ENCODE measurements around the gene TBX15.

TBX15 gene

DNA sequence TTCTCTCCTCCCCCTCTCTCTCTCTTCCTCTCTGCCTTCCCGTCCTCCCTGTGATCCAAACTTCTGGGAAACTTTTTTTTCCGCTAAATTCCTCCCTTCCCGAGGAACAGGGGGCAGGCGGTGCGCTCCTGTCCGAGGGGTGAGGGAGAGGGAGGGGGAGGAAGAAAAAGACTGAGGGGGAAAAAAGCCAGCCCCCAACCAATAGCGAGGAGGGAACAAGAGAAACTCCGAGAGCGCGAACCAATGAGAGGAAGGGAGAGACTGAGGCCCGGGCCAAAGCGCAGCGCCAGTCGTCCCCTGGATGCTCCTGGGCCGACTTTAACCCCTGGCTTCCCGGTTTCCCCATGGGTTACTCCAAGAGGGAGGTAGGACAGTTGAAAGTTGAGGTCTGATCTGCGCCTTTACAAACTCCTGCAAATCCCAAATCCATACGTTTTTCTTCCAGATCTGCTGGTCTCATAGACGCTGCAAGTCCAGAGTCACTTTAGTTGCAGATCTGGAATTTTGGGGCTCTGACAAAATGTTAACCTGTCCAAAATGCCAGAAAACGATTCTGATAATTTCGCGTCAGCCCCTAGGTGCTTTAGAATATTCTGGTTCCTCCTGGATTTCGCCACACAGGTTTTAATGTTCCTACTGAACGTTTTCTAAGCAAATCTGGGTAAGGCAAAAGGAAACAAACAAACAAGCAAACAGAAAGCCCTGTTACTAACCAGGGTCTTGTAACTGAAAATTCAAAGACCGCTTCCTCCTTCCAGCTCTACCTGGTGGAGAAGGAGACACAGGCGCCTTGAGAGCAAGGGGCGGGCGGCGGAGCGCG lies at the start of gene TBX15:
TSS of gene TBX15 (minus strand) at position 158 of the 820 bp plus-strand sequence. CDS start 548 bp downstream, outside the sequence.
- DNase-seq: no peak

DNA sequence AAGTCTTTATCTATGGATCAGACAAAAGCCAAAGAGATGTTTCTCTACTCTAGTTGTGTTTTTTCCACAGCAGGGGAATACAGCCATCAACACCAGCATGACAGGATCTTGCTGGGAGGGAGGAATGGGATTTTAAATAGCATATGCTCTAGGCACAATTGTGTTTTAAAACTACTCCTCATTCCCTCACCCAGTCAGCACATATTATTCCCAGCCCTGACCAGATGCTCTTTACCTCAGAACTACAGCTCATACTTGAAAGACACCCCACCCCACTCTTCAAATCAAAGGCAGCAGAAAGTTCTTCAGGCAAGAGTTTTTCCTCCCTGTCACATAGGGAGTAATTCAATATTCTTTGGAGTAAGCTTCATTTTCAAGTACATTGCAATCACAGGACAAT lies 46.2 kb upstream of the TBX15 start:
- no peak for DNase-seq

DNA sequence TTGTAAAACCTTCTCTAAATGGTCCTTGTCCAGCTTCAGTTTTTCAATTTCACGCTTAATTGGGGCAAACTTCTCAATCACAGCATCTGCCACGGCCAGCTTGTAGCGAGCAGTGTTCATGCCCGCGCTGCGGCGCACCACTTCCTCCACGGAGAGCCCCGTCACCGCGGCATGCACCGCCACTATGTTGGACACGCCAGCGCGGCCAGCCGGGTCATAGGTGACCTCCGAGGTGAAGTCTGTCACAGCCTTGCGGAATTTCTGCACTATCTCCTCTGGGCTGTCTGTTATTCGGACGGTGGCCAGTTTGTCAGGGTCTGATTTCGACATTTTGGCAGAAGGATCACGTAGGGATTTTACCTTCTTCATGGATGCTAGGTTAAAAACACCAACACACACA lies 44.8 kb upstream of the TBX15 start:
- no peak for DNase-seq

GRCh38 chr1:119027759-119028158 lies 39.6 kb upstream of the TBX15 start:
- no peak for DNase-seq

DNA sequence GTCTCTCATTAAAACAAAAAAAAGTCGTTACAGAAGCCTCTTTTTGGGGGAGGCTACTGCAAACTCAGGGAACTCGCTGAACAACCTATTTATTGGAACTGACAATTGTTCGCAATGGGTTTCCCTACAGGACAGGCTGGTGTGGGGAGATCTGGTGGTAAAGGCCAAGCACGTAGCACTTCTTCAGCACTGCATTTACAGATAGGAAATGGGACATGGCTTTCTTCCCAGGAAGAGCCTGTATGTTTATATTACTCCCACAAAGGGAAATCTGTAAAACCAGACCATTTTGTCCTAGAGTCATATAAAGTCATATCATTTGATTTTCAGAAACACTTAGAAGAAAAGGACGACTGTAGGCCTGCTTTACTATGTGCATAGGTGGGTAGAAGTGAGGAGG lies 38.8 kb upstream of the TBX15 start:
- no peak for DNase-seq

DNA sequence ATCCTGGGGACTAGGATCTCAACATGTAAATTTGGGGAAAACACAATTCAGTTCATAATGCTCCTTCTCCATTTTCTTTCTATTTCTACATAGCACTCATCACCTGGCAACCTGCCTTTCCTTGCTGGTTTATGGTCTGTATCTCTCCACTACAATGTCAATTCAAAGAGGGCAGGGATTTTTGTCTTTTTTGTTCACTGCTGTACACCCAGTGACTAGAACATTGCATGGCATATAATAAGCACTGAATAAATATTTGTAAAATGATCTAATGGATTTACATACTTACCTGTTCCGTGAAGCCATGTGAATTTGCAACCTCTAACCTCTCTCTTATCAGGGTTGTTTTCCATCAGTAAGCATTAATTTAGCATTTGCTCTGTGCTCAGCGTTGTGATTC lies 27.4 kb upstream of the TBX15 start:
- no peak for DNase-seq

GRCh38 chr1:119012383-119012782 lies 24.2 kb upstream of the TBX15 start:
- DNase-seq: no peak

DNA sequence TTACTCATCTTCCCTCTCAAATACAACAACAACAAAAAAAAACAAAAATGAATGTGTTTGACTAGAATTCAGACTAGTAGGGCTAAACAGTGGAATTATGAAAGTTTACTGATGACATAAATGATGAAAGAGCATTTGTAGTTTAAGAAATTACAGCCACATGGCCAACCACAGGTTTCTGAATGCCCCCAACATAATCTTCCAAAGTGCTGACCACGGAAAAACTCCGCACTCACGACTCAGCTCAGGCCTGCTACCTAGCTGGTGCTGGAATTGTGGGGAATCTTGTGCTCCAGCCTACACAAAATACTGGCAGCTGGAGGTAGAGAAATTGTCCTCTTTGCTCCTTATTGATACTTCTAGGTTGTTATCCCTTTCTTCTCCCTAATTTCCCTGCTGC lies 23.6 kb upstream of the TBX15 start:
- no peak for DNase-seq

DNA sequence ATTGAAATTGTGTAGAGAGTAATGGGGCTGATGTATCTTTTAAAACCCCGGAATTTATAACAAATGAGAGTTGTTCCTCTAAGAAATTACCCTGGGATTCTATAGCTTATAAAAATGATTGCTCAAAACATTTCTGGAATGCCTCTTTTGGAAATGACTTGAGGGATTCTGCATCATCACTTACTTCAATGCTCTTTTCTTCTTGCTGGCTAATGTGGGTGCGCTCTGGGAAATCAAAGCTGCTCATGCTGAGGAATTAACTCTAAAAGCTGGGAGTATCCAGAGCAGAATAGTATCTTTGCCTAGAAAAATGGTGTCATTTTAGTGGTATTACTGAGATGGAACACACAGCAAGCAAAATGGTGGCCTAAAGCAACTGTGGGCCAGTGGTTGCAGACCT lies 23.0 kb upstream of the TBX15 start:
- no peak for DNase-seq

- DNase-seq: no peak
These were observed 22.1 kb upstream of the TBX15 start for GRCh38 chr1:119010201-119010600.

DNA sequence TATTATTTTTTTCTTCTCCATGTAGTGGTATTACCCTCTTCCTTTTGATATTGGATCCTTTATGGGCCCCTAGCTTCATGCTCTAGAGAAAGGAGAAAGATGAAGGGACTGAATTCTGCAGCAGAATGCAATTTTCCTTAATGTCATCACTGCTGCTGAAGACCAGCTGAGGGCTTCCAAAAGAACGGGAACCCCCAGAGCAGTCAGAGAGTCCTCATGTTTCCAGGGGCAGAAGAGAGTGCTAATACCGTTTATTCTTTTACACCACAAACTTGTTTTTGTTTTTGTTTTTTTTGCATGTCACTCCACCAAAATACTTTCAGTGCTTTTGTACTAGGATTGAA lies 21.1 kb upstream of the TBX15 start:
- no peak for DNase-seq

DNA sequence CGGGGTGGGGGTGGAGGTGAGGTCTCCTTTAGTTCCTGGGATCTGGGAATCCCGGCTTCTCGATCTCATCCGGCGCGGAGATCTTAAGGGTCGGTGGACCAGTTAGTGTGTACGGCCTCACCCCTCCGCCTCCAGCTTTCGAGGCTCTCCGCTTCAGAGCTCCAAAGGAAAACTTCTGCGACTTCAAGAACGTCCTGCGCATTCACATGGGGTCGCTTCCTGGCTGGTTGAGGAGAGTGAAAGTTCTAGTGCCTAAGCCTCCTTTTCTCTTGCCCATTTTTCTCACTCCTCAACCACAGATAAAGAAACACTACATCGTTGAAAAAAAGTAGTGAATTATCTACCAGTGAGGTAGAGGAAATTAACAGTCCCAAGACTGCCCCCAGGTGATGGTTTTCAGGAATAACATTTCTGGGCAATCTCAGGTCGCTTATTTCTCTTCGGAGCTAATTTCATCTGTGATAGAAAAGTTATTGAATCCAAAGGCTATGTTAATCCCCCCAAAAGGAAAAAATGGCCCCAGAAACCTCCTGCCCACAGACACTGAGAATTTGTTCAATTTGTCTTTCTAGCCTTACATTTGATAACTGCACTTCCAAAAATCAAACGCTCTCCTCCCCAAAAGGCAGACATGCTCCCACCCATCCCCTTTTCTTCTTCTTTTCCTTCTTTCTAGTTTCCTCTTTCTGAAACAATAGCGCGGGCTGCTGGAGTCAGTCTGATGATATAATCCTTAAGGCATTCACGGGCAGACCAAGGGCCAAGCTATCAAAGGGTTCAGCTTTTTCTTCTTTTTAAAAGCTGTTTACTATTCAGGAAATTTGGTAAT lies 20.6 kb upstream of the TBX15 start:
- no peak for DNase-seq

DNA sequence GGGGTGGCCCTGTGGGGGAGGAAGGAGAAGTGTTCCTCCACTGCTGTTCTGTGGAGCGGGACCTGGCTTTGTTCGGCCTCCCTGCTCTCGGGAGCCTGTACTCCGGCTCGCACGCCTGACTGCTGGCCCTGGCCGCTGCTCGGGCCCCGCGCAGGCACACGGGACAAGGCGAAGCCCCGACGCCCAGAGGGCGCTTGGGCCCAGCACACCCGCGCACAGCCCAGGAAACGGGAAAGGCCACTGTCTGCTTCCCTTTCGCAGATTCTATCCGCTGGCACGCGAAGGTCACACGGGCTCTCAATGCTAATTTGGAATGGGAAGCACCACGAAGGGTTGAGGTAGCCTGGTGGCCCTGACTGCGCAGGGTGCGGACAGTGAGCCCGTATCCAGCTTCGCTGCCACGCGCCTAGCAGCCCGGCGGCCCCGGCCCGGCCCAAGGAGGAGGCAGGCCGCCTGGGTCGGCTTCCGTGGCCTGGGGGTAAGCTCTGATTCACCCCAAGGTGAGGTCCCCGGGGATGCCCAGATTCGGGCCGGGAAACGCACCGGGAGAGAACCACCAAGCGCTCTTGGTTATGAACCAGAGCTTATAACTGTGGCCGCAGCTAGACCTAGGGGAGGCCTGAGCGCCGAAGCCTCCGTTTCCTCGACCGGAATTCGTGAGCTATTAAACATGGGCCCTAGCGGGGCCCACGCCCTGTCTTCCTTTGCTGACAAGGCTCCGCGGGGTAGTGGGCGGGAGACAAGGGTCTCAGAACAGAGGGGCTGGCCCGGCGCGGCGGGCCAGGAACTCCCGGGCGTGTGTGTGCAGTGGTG lies 19.7 kb upstream of the TBX15 start:
- no peak for DNase-seq

- no peak for DNase-seq
These were observed 19.2 kb upstream of the TBX15 start for GRCh38 chr1:119007339-119007669.

- no peak for DNase-seq
These were observed 18.5 kb upstream of the TBX15 start for GRCh38 chr1:119006406-119007279.

DNA sequence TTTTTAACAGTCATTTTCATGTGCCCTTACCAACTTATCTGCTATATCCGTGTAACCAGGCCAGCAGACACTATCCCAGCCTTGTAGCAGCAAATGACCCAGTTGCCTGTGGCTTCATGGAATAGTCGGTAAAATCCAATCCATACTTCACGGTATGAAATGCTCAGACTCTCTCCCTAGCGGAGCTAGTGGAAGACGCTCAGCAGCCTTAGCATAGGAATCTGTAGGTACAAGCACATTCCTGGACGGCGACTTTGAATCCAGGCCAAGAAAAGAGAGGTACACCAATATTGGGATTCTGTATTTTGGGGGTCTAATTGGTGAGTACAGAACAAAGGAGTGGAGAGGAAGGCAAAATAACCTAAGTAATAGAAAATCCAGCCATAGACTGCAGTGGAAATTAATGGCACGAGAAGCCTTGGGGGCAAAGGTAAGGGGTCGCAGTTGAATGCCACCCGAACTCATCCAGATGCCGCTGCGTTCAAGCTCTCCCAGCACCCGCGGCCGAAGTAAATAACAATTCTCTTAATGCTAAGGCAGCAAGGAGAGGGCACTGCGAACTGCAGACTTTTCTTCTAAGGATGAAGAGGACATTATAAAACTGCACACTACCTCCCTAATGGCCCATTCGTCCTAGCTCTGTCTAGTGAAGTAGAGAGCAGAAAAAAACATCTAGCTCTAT lies 17.7 kb upstream of the TBX15 start:
- no peak for DNase-seq

- no peak for DNase-seq
These were observed 16.6 kb upstream of the TBX15 start for GRCh38 chr1:119004781-119005180.

DNA sequence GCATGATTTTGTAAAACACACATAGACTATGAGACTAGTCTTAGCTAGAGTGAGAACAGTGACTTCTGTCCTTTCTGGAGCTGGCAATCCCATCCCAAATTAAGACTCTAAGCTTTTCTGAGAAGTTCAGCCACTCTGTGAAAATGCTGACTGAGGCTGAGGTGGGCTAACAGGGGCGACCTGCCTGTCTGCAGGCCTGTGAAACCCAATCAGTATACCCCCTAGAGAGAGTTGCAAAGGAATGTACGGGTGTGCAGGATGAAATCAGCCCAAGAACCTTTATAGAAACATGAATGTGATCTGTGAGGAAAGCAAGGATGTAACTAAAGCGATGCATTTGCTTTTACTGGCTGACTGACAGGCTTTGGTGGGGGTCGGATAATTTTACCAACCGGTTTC lies 16.0 kb upstream of the TBX15 start:
- DNase-seq: no peak

DNA sequence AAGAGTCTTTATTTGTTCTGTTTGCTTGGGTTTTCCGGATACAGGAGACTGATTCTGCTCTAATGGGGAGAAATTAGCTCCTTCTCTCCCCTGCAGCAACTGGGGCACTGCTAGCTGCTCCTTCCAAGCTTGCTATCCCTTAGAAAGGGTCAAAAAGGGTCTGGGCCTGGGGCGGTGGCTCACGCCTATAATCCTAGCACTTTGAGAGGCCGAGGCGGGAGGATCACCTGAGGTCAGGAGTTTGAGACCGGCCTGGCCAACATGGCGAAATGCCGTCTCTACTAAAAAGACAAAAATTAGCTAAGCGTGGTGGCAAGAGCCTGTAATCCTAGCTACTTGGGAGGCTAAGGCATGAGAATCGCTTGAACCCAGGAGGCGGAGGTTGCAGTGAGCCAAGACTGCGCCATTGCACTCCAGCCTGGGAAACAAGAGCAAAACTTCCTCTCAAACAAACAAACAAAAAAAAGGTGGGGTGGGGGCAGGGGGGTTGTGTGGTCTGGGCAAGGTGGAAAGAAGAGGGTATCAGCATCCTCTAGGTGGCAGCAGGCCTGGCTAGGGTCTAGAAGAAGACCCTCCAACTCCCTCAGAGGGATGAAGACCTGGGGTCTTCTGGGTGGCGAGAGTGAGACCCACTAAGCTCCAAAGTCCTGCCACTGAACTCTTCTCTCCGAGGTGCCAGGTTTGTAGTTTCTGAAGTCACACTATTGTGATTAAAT lies 15.4 kb upstream of the TBX15 start:
- no peak for DNase-seq

DNA sequence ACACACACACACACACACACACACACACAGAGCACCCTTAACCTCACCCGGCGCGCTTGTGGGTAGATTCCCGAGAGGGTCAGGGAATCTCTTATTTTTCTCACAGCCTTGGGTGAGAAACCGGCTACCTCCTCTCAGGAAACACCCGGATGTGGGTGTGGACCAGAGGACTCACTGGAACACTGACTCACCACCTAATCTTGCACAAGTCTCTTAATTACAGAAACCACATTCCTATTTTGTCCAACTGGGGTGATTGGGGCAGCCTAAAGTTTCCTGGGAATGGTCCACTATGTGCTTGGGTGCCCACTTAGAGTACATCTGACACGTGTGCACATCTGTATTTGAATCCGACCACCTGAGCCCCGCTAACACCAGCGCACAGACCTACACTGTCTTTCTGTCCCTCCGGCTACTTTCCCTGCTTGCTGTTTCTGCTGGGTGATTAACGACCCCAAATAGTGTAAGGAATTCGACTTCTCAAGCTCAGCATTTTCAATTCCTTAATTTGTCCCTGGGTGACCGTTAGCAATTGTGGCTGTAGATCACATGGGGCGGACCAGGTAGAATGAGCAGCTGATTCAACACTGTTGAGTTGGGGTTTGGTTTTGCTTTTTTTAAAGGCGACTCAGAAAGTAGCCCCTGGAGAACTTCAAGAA lies 14.0 kb upstream of the TBX15 start:
- no peak for DNase-seq
